Measurements from ENCODE around the gene MTA1. TPM values are rescaled to one million over a fixed set of nuclear protein-coding genes. Genes with fewer than 3 reads are reported as not detected.

MTA1 gene
- total RNA-seq, 1 donor from 2014 or later, result 42.0 TPM

DNA sequence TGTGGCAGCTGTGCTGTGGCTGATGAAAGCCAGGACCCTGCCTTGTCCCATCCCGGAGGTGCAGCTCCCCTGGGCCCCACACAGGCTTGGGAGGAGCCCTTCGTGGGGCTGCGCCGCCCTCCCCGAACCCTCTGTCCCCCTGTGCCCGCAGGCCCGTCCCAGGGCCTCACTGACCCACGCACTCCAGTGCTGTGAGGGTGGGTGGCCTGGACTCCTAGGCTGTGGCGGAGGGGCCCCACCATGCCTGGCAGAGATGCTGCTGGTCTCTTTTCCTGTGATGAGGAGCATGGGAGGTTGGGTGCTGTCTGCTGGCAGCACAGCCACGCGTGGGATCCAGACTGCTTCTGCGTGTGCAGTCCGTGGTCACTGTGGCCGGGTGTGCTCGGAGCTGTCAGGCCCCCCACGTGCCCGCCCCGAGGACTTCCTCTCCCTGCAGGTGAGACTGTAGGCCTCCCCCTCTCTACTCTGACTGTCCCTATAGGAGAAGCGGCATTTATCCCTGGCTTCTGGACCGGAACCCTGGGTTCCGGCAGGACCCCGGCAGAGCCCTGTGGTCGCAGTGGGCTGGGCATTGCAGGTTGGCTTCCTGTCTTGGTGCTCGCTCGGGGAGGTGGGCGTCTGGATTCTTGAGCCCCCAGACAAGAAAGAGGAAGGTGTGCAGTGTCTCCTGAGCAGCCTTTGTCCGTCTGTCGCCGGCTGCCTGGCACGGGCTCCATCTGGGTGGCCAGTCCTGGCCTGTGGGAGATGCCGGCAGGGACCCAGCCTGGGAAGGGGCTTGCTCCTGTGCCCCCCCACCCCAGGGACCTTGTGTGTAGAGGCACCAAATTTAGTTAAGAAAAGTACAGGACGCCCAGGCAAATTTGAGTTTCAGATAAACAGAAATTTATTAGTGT is 2.3 kb downstream of the MTA1 start:
- FAIRE-seq, result no peak

DNA sequence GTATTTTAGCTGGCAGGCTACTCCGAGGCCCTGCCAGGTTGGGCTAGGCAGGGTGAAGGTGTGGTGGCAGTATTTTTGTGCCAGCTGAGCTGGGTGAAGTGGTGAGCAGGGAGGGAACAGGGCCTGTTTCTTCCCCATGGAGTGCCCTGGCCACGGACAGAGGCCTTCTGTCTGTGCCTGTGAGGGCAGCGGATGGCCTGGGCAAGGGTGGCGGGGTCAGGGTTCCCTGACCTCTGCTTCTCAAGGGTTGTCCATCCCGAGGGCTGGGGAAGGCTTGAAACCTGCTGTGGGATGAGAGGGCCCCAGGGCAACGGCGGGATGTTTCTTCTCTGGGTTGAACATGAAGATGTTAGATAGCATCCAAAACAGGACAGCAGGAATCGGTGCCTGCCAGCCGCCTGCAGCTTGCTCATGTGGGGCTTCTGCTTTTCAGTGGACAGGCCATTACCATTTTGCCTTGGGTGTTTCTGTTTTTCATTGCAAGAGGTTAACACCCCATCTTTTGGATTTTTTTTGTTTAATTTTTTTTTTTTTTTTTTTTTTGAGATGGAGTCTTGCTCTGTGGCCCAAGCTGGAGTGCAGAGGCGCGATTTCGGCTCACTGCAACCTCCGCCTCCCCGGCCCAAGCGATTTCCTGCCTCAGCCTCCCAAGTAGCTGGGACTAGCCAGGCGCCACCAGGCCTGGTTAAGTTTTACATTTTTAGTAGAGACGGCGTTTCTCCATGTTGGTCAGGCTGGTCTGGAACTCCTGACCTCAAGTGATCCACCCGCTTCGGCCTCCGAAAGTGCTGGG is 3.3 kb downstream of the MTA1 start:
- DNase-seq (ENCODE audit: low spot score in 2 of 2) (peak in 1 of 2 donors; percentile 27), FAIRE-seq (no peak)

More for the DNA sequence above, 2.3 kb downstream of the MTA1 start:
- peak in 1 of 2 donors; percentile 54 for DNase-seq (ENCODE audit: low spot score in 2 of 2)

DNA sequence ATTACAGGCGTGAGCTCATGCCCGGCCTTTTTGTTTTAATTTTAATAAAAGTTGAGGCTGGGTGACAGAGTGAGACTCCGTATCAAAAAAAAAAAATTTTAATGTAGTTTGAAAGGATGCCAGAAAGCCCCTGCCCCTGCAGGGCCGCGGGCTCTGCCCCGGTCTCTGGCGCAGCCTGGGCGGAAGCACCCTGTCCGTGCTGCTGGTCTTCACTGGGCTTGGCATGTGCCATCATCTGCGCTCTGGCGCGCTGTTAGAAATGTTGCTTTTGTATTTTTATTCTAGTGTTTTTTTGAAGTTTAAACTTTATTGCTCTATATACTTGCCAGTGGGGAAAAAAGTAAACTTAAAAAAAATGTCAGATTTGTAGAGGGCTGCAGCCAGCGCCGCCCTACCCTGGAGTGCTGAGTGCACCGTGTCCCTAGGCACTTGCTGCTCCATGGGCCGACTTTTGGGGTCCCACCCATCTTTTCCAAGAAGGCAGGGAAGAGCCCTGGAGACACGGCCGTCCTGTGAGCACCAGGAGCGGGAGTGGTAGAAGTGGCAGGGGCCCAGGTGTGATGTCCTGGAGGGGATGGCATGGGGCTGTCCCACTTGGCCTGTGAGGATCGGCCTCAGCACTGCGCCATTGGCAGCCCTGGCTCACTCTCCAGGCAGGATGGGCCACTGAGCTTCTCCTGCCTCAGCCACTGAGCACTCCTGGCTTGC is 4.0 kb downstream of the MTA1 start:
- DNase-seq (ENCODE audit: low spot score in 2 of 2) (no peak), FAIRE-seq (no peak)

DNA sequence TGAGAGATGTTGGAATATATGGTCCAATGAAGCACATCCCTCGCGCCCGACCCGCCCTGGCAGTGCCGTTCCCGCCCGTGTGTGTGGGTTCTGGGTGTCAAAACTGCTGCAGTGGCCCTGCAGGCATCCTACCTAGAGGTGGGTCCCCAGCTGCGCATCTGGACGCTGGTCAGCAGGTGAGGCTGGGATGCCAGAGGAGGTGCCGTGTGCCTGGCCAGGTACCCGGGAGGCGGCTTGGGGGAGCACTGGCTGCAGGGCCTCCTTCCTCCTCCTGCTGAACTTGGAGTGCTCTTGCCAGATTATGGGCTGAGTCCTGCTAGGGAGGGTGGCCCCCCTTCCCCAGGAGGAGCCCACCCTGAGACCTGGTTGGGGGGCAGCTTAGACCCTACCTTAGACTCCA is 5.2 kb downstream of the MTA1 start:
- DNase-seq (ENCODE audit: low spot score in 2 of 2) (no peak), FAIRE-seq (no peak)

DNA sequence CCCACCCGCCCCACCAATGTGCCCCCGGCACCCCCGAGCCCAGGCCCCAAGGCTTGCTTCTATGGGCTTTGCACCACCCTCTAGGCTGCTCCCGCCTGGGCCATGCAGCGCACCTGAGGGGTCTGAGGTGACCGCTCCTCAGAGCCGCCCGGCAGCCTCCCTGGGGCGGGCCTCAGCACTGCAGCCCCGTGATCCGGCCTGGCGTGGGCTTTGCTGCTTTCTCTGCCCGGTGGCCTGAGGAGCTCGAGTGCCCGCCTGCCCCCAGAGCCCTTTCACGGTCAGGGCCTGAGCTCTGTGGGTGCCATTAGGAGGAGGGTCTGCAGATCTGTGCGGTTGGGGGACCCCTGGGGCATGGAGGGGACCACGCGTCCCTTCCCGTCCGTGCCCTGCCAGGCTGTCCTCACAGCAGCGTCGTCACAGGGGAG is 6.2 kb downstream of the MTA1 start:
- no peak for DNase-seq (ENCODE audit: low spot score in 2 of 2)
- no peak for FAIRE-seq

DNA sequence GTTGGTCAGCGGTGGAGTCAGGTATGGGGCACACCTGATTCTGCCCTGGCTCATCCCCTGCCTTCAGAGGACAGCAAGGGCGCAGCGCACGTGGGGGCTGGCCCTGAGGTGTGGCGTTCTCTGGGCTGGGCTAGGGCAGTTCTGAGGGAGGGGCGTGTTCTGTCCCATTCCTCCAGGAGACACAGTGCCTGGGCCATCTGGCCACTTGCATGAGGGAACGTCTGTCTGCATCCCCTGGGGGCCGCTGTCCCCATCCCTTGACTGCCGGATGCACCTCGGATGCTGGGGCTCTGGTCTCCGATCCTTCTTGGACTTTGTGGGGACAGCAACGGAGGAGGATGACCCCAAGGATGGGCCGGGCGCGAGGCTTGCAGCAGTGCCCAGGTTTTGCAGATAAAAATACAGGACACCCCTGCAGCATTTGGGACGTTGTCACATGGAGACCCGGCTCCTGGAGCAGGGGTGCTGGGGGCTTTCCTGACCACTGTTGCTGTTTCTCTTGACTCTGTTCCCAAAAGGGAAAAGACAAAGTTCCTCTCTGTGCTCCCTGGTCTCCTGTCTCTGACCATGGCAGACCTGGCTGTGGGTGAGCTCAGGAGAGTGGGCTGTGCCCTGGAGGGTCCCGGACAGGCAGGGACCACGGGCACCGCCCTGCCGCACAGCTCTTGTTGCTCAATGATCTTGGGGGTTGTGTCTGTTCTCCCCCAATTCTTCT is 6.9 kb downstream of the MTA1 start:
- DNase-seq (ENCODE audit: low spot score in 2 of 2) (no peak), FAIRE-seq (no peak)

DNA sequence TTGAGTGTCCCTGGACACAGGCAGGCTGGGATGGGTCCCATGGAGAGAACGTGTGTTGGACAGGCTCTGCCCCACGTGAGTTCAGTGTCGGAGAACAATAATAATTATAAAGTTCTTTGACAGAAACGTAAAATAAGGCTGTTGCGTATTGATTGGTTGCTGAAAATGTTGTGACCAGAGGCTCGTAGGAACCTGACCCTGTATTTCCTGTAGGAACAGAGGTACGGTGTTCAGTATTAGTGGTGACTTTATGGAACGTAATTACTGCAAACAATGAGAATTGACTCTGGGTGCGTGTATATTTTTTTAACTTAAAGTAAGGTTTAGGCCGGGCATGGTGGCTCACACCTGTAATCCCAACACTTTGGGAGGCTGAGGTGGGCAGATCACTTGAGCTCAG is 7.8 kb downstream of the MTA1 start:
- FAIRE-seq, result no peak
- no peak for DNase-seq (ENCODE audit: low spot score in 2 of 2)

DNA sequence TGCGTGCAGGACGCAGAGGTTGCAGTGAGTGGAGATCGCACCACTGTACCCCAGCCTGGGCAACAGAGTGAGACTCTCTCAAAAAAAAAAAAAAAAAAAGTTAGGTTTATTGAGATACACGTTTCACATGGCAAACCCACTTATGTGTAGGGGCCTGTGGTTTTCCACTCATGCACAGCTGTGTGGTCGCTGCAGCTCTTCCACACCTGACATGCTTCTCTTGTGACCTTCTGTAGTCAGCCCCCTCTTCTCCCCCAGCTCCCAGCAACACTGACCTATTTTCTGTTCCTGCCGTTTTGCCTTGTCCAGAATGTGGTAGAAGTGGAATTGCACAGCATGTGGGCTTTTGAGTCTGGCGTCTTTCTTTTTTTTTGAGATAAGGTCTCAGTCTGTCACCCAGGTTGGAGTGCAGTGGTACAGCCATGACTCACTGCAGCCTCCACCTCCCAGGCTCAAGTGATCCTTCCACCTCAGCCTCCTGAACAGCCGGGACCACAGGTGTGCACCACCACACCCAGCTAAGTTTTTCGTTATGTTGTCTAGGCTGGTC is 8.4 kb downstream of the MTA1 start:
- no peak for FAIRE-seq
- DNase-seq (ENCODE audit: low spot score in 2 of 2), result no peak

DNA sequence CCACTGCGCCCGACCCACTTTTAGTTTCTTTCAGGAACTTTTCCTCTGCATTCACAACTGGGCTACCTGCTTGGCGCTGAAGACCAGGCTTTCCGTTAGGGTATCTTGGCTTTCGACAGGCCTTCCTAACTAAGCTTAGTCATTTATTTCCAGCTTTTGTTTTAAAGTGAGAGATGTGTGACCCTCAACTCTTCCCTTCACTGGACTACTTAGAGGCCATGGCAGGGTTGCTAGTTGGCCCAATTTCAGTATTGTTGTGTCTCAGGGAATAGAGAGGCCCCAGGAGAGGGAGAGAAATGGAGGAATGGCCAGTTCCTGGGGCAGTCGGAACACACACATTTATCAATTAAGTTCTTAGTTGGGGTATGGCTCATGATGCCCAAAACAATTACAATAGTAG is 10.4 kb downstream of the MTA1 start:
- no peak for FAIRE-seq
- no peak for DNase-seq (ENCODE audit: low spot score in 2 of 2)

DNA sequence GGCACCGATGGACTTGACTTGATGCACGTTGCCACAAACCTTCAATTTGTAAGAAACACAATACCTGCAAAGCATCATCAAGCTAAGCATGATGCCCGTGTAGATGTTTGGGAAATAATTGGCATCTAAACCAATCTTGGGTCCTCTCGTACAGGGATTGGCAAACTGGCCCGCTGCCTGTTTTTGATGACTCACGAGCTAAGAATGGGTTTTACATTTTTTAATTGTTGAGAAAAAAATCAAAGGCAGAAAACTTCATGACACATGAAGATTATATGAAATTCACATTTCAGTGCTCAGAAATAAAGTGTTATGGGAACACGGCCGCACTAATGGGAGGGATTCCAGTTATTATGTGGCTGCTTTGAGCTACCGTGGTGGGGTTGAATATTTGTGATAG is 10.9 kb downstream of the MTA1 start:
- DNase-seq (ENCODE audit: low spot score in 2 of 2) (no peak), FAIRE-seq (no peak)

DNA sequence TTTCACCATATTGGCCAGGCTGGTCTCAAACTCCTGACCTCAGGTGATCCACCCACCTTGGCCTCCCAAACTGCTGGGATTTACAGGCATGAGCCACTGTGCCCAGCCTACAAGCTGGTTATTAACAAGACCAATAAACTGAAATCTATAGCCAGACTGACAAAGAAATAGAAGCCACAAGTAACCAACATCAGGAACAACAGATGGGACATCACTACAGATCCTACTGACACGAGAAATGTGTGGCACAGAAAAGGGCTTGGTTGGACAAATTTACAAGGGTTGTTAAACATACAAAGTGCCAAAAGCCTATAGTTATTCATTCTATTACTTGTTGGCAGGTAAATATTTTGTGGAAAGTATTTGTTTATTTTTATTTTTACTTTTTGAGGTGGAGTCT is 11.6 kb downstream of the MTA1 start:
- FAIRE-seq, result no peak

DNA sequence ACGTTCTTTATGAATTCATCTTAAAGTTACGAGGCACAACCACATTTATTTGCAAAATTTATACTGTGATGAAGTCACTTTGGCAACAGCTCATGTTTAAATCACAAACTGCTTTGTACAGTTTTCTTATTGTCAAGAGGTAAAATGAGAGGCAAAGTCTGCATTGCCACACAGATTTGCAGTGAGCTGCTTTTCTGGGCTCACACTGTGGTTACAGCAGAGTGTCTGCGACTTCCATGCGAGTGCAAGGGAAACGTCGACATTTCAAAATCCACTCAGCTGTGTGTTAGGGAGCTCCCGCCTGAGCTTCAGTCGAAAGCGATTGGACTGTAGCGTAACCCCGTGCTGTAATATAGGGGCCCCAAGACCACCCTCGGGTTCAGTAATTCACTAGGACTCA is 13.0 kb downstream of the MTA1 start:
- FAIRE-seq (no peak), DNase-seq (ENCODE audit: low spot score in 2 of 2) (no peak)

More for the DNA sequence above, 11.6 kb downstream of the MTA1 start:
- no peak for DNase-seq (ENCODE audit: low spot score in 2 of 2)

DNA sequence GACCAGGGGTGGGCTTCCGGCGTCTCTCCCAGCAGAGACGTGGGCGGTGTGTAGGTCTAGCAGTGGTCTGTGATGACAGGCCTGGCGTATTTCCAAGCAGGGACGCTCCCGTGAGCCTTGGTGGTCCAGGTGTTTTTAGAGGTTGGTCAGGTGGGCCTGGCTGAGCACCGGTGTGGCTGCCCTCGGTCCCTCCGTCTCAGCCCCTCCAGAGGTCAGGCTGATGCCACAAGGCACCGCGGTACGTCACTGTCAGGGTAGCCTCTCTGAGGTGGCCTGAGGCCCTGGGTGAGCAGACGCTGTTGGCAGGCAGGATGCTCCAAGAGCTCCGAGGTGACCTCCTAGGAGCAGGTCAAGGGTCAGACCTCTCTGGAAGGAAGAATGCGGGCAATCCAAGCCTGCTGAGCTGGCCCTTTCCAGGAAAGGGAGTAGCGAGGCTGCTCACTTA is 13.6 kb downstream of the MTA1 start:
- DNase-seq (ENCODE audit: low spot score in 2 of 2) (no peak), FAIRE-seq (no peak)

DNA sequence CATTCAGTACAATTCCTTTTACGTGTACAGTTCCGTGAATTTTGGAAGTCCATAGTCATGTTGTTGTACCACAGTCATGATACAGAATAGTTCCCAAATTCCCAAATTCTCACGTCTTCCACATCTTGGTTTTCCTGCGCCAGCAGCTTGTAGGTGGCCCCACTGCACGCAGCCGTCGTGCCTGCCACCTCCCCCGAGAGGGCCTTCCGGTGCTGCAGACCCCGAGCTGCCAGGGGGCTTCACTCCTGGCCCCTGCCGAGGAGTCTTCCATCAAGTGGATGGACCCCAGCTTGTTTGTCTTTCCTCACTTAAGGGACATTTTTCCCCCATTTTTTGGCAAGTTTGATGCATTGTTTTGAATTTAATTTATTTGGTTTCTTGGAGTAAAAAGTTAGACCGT is 16.8 kb downstream of the MTA1 start:
- no peak for FAIRE-seq
- DNase-seq (ENCODE audit: low spot score in 2 of 2), result no peak

DNA sequence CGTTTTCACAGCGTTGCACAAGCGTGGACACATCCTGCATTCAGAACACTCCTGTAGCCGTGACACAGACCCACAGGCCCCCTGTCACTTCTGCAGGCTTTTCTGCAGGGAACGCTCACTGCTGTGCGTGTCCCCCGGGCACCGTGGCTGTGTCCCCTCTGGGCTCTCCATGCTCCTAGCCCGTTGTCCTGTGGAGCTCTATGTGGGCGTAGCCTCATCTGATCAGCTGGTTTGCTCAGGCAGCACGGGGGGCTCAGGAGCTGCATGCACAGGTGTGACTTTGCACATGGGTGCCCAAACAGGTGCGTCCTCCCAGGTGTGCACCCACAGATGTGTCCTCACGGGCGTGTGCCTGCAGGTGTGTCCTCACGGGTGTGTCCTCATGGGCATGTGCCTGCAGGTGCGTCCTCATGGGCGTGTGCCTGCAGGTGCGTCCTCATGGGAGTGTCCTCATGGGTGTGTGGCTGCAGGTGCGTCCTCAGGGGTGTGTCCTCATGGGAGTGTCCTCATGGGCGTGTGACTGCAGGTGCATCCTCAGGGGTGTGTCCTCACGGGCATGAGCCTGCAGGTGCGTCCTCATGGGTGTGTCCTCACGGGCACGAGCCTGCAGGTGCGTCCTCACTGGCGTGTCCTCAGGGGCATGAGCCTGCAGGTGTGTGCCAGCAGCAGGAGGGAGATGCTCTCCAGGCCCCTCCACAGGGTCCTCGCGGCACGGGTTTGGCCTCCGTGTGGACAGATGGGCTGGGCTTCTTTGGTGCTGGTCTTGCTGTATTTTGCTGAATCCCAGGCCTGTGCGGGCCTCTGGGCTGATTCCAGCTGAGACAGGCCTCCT is 17.5 kb downstream of the MTA1 start:
- DNase-seq (ENCODE audit: low spot score in 2 of 2) (no peak), FAIRE-seq (no peak)

DNA sequence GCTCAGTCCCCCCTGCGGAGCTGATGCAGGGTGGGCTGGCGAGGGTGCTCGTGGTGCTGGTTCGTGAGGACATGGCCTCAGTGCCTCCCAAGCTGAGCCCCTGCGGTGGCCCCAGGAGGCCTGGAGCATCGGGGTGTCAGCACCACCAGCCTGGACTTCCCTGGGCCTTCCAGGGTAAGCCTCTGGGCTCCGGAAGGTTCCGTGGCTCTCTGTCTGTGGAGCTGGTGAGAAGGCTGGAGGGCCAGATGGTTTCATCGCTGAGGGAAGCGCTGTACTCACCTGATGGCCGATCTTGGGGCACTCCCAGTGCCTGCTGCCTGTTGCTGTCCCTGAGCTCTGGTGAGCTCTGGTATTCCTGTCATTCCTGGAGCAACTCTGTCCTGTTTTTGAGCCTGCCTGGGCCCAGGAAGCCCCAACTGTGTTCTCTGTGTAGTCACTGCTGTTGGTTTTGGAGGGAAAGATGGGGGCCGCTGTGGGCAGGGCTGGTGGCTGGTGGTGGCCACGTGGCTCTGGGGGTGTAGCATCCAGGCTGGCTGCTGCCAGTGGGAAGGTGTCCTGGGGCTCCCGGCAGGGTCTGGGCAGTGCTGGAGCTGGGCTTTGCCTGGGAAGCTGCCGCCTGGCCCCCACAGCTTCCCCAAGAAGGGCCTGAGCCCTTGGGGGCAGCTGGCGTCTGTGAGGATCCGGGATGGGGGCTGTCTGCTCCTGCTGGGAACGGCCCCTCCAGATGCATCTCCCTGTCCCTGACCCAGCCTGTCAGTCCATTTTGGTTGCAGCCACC is 18.3 kb downstream of the MTA1 start:
- FAIRE-seq (no peak), DNase-seq (ENCODE audit: low spot score in 2 of 2) (no peak)

DNA sequence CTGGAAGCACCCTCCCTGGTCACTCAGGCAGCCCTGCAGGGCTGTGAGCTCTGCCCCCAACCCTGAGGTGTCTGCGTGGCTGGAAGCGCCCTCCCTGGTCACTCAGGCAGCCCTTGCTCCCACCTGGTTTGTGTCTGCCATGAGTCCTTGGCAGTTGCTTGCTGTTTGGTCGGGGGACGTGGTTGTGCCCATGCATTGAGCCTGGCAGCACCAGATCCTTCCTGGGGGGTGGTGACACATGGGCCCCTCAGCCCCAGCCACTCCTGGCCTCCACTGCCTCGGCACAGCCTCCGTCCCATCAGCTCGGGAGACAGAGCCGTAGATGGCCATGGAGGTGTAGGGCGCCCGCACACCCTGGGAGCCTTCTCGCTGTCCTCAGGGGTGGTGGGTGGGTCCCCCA is 19.6 kb downstream of the MTA1 start:
- FAIRE-seq, result no peak
- DNase-seq (ENCODE audit: low spot score in 2 of 2), result no peak

Measured in frontal cortex (tissue), 4 donors.